HG02623 (cell line): ENCODE data around the gene ACOT12.
"Not testable (repeated sequence)": the region's sequence is repeated elsewhere in the genome, so short reads cannot be mapped to it uniquely, and the experiment has no call there.

Experiments
- ATAC-seq: cut with Tn5 transposase; IDR thresholded peaks from one replicate; pipeline ENCODE4 v1.9.1; 2021; ENCODE audit warnings: moderate library complexity; ENCODE audit not compliant: unreplicated experiment

ACOT12 gene

DNA sequence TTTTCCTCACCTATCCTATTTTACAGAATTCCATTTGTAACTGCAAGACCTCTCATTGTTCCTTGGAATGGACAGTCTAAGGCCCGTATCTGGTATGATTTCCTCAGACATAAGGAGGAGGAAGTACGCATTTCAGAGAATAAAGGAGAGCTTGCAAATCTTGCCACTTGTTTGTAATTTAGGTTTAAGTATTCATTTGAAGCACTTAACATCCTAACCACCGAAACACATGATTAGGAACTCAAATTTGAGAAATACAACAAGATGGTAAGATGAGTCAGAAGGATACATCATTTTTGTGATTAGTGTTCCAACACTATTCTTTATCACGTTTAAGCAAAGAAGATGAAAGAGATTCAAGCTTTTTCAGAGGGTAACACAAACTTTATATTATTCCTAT, 96.4 kb downstream of the ACOT12 start:
- no peak for ATAC-seq

DNA sequence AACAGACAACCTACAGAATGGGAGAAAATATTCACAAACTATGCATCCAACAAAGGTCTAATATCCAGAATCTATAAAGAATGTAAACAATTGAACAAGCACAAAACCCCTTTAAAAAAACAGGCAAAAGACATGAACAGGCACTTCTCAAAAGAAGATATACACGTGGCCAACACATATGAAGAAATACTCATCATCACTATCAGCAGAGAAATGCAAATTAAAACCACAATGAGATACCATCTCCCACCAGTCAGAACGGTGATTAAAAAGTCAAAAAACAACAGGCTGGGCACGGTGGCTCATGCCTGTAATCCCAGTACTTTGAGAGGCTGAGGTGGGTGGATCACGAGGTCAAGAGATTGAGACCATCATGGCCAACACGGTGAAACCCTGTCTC, 99.9 kb downstream of the ACOT12 start:
- ATAC-seq: not testable (repeated sequence)

- ATAC-seq: no peak
These were observed 101.8 kb downstream of the ACOT12 start for GRCh38 chr5:81292130-81292529.

- no peak for ATAC-seq
These were observed 103.8 kb downstream of the ACOT12 start for GRCh38 chr5:81290146-81290545.

GRCh38 chr5:81288021-81288433, 105.9 kb downstream of the ACOT12 start:
- ATAC-seq: no peak

DNA sequence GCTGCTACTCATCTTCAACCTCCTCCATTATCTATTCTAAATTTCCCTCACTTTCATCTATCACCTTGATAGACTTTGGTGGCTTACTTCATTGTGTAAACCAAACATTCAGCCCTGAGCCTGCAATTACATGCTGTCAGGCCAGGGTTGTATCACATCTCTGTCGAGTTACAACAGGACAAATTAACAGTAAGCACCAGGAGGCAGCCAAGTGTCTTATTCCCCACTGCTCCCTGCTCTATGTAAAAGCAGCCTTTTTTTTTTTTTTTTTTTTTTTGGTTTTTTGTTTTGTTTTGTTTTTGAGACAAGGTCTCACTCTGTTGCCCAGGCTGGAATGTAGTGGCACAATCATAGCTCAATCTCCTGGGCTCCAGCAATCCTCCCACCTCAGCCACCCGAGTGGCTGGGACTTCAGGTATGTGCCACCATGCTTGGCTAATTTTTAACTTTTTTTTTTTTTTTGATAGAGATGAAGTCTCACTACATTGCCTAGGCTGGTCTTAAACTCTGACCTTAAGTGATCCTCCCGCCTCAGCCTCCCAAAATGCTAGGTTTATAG, 107.8 kb downstream of the ACOT12 start:
- ATAC-seq: no peak

DNA sequence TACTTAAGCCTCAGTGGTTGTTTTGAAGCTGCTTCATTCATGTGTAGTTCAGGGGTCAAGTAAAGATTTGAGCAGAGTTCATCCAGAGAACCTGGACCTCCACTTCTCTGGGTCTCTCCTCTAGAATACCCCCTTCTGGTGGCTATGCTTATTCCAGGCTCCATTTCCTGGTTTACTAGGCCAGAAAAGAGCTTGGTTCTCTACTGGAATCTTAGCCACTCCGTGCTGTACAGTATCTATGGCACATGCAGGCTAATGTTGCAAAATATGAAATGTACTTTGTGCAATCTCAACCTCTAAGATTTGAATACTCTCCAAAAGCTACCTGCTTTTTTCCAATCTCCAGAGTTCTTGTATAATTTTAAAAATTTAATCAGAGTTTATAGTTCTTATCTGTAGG, 110.0 kb downstream of the ACOT12 start:
- no peak for ATAC-seq
